ENCODE data around the gene LGR6. TPM values are rescaled to one million over a fixed set of nuclear protein-coding genes. Genes with fewer than 3 reads are reported as not detected.

The LGR6 gene
- total and polyA plus RNA-seq, 2 of the 4 experiments (the other 2 are of a cell fraction): not detected

DNA sequence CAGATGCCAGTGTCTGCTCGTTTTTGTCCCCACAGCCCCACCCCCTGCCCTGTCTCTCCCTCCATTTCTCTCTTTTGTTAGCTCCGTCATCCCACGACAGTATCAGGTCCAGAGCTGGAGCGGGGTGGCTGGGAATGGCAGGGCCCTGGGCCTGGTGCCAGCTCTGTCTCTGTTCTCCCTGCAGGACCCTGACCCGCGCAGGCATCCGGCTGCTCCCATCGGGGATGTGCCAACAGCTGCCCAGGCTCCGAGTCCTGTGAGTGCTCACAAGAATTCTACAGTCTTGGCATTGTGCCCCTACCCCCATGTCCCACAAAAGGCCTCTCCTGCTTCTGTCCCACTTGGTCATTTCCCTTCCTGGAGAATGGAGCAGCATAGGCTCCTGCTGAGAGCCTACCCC lies 110.8 kb downstream of the LGR6 start:
- no peak for ATAC-seq (ENCODE audit: low read depth)
- intact Hi-C loops (cut with micrococcal nuclease): no loop called here
- H3K56ac ChIP-seq (ENCODE audit: extremely low read depth, insufficient read depth, low read length): no peak overlapping the region

More for the DNA sequence above, 110.8 kb downstream of the LGR6 start:
- Histone ChIP-seq H2AK9ac (replicated peaks; ENCODE audit: low read depth, low read length, poor library complexity) (no peak overlapping the region), H2BK15ac (ENCODE audit: low read depth, low read length) (no peak overlapping the region), H4K5ac (ENCODE audit: low read depth, low read length) (no peak overlapping the region), H3K9me1 (ENCODE audit: insufficient read depth, low read length) (no peaks in the 10 kb centered on the region), H3K9ac (ENCODE audit: low read depth, low read length) (no peak overlapping the region), H3K4me1 (ENCODE audit: control insufficient read depth, insufficient read depth, low read length) (no peaks in the 10 kb centered on the region), H3K4ac (ENCODE audit: low read depth, low read length) (no peak overlapping the region), H2BK20ac (ENCODE audit: low read depth, low read length) (no peak overlapping the region), H2AK5ac (ENCODE audit: low read depth, low read length) (no peak overlapping the region), H3K9me3 (ENCODE audit: control insufficient read depth, insufficient read depth, low read length) (no peaks in the 10 kb centered on the region), H3K36me3 (ENCODE audit: control insufficient read depth, insufficient read depth, low read length) (no peaks in the 10 kb centered on the region), H2BK5ac (ENCODE audit: low read depth, low read length, poor library complexity, severe bottlenecking) (no peak overlapping the region), H2BK120ac (ENCODE audit: low read depth, low read length) (no peak overlapping the region), H4K20me1 (ENCODE audit: insufficient read depth, low read length) (no peaks in the 10 kb centered on the region; the same call in 1 of the 2 replicates), H2AFZ (replicated peaks; ENCODE audit: low read length, poor library complexity) (no peak overlapping the region), H3K27me3 (ENCODE audit: control insufficient read depth, insufficient read depth, low read length) (peaks cover 89% of the 10 kb centered on the region), H3K18ac (ENCODE audit: low read depth, low read length) (no peak overlapping the region), H3K23ac (ENCODE audit: low read depth, low read length) (no peak overlapping the region), H3K4me2 (ENCODE audit: low read depth, low read length) (no peak overlapping the region), H3K27ac (ENCODE audit: insufficient read depth, low read length) (no peak overlapping the region), H3K79me1 (ENCODE audit: low read depth in 1 of 2, low read length in 2 of 2) (no peaks in the 10 kb centered on the region), H3K14ac (replicated peaks; ENCODE audit: low read depth, low read length) (no peak overlapping the region), H3K4me3 (ENCODE audit: insufficient read depth, low read depth, low read length) (no peak overlapping the region), H4K8ac (ENCODE audit: low read depth in 2 of 2, low read length in 2 of 2) (no peak overlapping the region), H4K91ac (ENCODE audit: insufficient read depth, low read depth, low read length) (no peak overlapping the region)
- BruUV-seq (replicated peaks): no TSS peak
- in situ Hi-C loops (cut with MboI; ENCODE audit: low sequenced_read_pairs) (no loop called here), dilution Hi-C loops (cut with HindIII; ENCODE audit: low sequenced_read_pairs, unreplicated experiment) (no loop called here)
- DNase-seq: no peak
- ChIA-PET CTCF (interaction anchor here (1.5 kb wide), 1 partner anchor 111 kb away, joined by 4 read pairs; the partner anchor contains the start of gene LGR6), POLR2A (ENCODE audit: unreplicated experiment) (no interaction called here)
- no CpG with 5 or more reads among the region's 9 CpGs for WGBS, 2 experiments (ENCODE audit: extremely low coverage in 2 of 2, insufficient read length in 1 of 2)
- TF ChIP-seq RAD21 (IDR thresholded peaks at IDR 0.05; ENCODE audit: low read length) (no peak), MXI1 (IDR thresholded peaks at IDR 0.05; ENCODE audit: borderline replicate concordance, low read depth, low read length) (no peak), POLR2A (IDR thresholded peaks at IDR 0.05; ENCODE audit: low read depth, low read length) (no peak), FOS (IDR thresholded peaks at IDR 0.05; ENCODE audit: low read depth, low read length) (no peak), CHD1 (IDR thresholded peaks at IDR 0.05; ENCODE audit: low read depth, low read length) (no peak), RCOR1 (IDR thresholded peaks at IDR 0.05; ENCODE audit: insufficient replicate concordance, low read length) (no peak), RFX5 (IDR thresholded peaks at IDR 0.05; ENCODE audit: low read depth, low read length) (no peak), CEBPB (IDR thresholded peaks at IDR 0.05; ENCODE audit: low read depth, low read length) (no peak), BHLHE40 (IDR thresholded peaks at IDR 0.05; ENCODE audit: low read depth, low read length) (no peak), MAZ (IDR thresholded peaks at IDR 0.05; ENCODE audit: borderline replicate concordance, low read depth, low read length) (no peak), MAFK (IDR thresholded peaks at IDR 0.05; ENCODE audit: low read depth, low read length) (no peak), SMC3 (IDR thresholded peaks at IDR 0.05; ENCODE audit: low read depth, low read length) (no peak), NFE2L2 (IDR thresholded peaks at IDR 0.05; ENCODE audit: low read depth, low read length) (no peak)
- TF ChIP-seq, protein P1, sequence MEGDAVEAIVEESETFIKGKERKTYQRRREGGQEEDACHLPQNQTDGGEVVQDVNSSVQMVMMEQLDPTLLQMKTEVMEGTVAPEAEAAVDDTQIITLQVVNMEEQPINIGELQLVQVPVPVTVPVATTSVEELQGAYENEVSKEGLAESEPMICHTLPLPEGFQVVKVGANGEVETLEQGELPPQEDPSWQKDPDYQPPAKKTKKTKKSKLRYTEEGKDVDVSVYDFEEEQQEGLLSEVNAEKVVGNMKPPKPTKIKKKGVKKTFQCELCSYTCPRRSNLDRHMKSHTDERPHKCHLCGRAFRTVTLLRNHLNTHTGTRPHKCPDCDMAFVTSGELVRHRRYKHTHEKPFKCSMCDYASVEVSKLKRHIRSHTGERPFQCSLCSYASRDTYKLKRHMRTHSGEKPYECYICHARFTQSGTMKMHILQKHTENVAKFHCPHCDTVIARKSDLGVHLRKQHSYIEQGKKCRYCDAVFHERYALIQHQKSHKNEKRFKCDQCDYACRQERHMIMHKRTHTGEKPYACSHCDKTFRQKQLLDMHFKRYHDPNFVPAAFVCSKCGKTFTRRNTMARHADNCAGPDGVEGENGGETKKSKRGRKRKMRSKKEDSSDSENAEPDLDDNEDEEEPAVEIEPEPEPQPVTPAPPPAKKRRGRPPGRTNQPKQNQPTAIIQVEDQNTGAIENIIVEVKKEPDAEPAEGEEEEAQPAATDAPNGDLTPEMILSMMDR (conservative IDR thresholded peaks at IDR 0.05; ENCODE audit: low read depth, low read length): no peak
- TF ChIP-seq, protein P2, sequence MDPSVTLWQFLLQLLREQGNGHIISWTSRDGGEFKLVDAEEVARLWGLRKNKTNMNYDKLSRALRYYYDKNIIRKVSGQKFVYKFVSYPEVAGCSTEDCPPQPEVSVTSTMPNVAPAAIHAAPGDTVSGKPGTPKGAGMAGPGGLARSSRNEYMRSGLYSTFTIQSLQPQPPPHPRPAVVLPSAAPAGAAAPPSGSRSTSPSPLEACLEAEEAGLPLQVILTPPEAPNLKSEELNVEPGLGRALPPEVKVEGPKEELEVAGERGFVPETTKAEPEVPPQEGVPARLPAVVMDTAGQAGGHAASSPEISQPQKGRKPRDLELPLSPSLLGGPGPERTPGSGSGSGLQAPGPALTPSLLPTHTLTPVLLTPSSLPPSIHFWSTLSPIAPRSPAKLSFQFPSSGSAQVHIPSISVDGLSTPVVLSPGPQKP (IDR thresholded peaks at IDR 0.05; ENCODE audit: borderline replicate concordance, low read depth, low read length): no peak
- TF ChIP-seq, protein P3, sequence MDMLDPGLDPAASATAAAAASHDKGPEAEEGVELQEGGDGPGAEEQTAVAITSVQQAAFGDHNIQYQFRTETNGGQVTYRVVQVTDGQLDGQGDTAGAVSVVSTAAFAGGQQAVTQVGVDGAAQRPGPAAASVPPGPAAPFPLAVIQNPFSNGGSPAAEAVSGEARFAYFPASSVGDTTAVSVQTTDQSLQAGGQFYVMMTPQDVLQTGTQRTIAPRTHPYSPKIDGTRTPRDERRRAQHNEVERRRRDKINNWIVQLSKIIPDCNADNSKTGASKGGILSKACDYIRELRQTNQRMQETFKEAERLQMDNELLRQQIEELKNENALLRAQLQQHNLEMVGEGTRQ (IDR thresholded peaks at IDR 0.05; ENCODE audit: low read depth, low read length): no peak
